Ammon's horn (tissue), 1 donor: ENCODE results near the gene FANK1.

ENCODE experiments used
- DNase-seq: peaks from one replicate; pipeline ENCODE4 v3.0.0-alpha.2; 2016; ENCODE audit warnings: low spot score

The FANK1 gene

DNA sequence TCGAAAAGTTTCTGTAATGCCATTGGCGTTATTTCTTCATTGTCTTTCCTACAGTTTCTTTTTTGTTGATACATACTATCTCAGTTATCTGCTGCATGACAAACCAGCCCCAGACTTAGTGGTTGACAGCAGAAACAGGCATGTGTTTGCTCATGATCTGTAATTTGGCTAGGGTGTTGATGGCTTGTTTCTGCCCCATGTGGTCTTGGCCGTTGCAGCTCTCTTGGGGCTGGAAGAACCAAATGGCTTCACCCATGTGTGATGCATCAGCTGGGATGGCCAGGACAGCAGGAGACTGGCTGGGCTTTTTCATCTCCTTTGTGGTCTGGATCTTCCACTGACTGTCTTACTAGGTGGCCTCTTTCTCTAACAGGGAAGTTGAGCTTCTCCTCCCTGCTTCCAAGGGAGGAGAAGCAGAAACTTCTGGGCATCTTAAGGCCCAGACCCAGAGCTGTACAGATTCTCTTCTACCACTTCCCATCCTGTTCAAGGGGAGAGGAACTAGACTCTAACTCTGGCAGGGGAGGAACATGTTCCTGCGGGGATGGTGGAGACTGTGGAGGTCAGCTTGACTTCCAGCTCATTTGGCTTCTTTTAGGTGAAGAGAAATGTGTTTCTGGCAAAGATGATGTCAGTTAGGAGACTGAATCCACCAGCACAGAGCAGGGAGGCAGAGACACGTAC lies 89.3 kb downstream of the FANK1 start:
- no peak for DNase-seq

DNA sequence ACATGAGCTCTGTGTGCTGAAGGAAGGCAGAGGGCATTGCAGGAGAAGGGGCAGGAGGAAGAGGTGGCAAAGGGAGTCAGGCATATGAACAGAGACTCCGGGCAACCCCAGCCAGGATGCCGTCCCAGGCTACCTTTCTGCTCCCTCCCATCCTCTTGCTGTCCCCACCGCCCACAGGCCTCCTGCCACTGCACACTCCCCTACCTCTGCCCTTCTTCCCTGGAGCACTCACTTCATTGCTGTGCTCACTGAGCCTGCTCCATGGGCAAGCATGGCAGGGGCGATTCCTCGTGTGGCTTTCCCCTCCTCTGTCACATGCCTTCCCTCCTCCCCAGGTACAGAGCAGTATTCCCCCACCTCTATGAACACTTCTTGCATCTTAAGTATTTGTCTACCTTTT lies 93.4 kb downstream of the FANK1 start:
- no peak for DNase-seq

DNA sequence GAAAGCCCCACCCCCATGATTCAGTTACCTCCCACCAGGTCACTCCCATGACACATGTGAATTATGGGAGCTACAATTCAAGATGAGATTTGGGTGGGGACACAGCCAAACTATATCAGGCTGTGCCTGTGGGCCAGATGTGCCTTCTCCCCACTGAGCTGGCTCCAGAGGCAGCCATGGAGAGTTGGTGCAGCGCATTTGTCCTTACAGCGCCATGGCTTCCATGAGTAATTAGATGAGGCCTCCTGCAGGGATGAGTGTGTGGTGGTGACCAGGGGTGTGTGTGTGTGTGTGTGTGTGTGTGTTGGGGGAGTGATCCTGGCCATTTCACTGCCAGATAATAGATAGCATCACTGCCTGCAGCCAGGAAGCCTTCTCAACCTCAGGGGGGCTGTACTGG lies 94.6 kb downstream of the FANK1 start:
- DNase-seq, result no peak

GRCh38 chr10:125991392-125991791 lies 95.0 kb downstream of the FANK1 start:
- DNase-seq, result no peak

DNA sequence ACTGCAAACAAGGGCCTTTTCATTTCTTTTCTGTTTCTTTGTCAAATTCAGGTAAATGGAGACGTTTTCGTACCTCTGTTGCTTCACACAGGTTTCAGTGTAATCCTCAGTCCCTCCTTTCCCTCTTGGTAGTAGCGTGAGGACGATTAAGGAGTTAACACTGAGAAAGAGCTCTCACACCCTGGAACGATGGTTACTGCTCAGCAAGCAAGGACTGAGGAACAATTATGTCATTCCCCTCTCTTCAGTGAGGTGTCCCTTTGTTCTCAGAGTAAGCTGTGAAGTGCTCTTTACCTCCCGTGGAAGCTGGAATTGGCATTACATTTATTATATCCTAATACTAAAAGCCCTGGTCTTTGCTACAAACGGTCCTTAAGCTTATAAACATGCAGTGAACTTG lies 95.9 kb downstream of the FANK1 start:
- no peak for DNase-seq

DNA sequence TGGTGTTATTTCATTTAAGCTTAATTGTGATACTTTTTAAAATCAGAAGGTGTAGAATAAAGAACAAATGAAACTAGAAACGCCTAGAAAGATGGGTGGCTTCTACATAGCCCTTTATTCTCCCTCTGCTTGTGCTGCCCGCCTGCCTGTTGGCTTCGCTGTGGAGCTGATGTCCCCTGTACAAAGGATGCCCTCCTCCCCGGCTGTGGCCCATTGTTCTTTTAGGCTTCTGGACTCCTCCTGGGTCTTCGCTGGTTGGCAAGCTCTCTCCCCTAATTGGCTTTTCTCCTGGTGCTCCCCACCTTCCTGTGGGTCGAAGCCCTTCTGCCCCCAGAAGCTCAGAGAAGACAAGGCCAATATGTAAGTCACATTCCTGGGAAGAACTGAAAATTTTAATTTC lies 98.2 kb downstream of the FANK1 start:
- DNase-seq, result no peak

DNA sequence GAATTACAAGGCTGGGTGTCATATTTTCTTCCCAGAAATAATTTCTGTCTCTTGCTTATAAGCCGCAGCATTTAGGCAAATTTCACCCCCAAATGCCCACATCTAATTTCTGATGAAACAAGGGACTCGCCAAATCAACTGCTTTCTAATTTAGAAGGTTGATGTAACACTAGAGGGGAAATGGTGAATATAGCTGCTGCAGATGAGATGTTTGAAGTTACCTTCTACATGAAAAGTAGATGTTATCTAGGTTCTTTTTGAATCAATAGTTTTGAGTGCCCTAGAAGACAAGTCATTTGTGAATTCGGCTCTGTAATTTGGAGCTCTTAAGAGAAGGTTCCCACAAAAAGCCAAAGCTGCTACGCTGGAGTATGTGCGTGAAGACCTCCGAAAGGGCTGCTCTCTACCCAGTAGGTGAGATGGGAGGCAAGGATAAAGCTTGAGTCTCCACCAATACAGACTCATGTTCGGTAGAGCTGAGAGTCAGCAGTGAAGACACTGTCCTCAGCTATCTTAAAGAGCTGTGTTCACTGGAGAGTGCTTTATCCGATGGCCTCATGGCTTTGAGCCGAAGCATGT lies 99.5 kb downstream of the FANK1 start:
- DNase-seq, result no peak

GRCh38 chr10:125997586-125997985 lies 101.2 kb downstream of the FANK1 start:
- no peak for DNase-seq

DNA sequence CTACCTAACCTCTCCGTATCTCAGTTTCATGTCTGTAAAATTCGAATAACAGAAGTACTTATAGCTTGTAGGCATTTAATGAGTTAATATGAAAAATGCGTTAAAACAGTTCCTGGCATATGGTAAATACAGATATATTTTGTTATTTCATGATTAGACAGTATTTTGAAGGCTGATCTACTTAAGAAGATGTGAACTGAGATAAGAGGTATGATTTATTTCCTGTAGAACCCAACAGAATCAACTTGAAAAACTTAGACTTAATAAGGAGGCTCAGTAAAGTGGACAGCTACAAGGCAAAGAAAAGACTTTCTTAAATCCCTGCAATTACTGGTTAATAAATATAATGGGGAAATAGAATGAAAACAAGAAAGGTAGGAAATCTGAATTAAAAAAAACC lies 103.3 kb downstream of the FANK1 start:
- DNase-seq, result no peak

DNA sequence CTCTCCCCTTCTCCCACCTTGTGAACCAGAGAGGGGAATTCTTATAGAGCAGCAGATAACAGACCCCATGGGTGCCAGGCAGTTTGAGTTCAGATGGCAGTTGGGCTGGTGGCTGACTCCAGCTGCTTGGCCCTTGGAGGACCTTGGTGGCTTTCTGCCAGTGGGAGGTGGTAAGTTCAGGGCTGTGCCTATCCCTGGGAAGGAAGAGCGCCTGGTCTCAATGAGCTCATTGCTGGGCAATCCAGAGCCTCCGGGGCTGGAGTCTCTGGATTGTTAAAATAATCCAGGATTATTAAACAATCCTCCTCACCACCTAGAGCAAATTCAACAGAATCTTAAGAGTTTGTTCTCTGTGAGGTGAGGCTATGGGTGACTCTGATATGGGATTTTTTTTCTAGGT lies 105.2 kb downstream of the FANK1 start:
- no peak for DNase-seq

- no peak for DNase-seq
Observed at GRCh38 chr10:126004752-126005151, 108.4 kb downstream of the FANK1 start.

DNA sequence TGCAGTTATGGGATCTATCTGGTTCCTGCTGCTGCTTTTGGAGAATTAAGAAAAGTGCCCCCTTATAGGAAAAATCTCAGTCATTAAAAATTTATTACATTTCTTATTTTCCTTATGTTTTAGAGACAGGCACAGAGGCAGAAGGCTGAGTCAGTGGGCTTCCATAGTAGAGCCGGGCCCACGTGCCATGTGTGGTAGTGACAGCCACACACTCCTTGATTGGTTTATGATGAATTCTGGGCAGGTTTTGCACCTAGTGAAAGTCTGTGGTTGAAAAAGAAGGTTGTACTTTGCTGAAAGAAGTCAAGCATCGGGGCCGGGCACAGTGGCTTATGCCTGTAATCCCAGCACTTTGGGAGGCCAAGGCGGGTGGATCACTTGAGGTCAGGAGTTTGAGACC lies 109.9 kb downstream of the FANK1 start:
- no peak for DNase-seq

GRCh38 chr10:126006906-126007305 lies 110.5 kb downstream of the FANK1 start:
- no peak for DNase-seq

DNA sequence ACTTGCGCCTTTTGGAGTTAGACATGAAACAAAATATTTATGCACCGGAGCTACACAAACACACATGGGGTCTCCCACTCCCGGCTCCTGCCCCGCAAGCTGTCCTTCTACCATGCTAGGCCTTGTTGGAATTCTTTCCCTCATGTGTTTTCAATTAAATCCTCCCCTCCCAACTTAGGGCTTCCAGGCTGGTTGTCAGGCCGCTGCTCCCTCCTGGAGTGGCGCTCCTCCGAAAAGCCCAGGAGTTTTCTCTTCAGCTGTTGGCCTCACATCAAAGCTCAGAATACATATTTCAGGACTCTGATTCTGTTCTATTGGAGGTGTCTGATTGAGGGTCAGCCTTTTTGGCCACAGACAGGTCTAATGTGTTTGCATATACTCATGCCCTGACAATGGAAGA lies 113.3 kb downstream of the FANK1 start:
- DNase-seq, result no peak

- DNase-seq, result no peak
Observed at GRCh38 chr10:126011995-126012394, 115.6 kb downstream of the FANK1 start.

- DNase-seq, result no peak
Observed at GRCh38 chr10:126012485-126012884, 116.1 kb downstream of the FANK1 start.

DNA sequence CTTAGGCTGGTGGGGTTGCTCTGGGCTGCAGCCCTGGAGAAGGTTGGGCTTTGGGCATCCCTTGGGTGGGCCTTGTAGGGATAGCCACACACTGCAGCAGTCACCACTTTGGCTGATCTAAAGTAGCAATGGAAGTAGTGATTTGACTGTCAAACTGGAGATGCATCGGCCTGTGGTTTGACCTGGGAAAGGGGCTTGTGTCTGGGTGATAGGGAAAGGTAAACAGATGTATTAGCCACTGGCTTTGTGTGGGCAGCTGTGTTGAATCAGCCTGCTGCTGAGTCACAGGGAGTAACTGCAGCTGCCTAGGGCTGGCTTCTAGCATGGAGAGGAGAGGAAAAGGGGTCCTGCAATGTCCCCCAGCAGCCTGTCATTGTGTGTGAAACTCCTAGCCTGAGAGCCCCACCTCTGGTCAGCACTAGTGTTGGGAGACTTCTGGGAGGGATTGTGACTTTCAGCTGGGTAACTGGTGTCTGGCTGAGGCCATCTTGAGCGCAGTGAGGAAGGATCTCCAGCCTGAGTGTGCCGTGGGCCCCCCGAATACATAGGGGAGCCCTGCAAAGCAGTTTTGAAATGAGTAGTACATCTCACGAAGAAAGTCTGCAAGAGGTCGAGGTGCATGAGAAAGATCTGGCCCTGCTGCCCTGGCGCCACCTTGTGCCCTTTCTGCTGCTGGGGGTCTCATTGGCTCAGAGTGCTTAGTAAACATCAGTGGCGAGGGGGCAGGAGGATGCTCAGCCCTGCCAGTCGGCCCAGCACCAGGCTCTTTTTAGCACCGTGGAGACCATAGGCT lies 117.3 kb downstream of the FANK1 start:
- DNase-seq, result no peak

DNA sequence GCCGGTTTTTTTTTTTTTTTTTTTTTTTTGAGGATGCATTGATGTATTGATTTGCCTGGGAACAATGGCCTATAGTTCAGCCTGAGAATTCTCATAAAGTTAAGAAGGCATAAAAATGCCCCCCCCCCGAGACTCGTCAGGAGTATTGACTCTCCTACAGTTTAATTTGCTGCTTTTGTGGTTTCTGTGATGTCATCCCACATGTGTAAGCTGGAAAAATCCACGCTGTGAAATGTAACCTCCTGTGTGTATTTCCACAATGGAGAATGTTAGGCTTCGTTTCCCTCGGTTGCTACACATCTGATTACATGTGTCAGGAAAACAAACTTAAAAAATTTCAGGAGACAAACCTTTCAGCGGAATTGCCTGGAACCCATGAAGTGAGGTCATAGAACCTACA lies 117.9 kb downstream of the FANK1 start:
- no peak for DNase-seq

- DNase-seq, result no peak
Observed at GRCh38 chr10:126015413-126015812, 119.0 kb downstream of the FANK1 start.

DNA sequence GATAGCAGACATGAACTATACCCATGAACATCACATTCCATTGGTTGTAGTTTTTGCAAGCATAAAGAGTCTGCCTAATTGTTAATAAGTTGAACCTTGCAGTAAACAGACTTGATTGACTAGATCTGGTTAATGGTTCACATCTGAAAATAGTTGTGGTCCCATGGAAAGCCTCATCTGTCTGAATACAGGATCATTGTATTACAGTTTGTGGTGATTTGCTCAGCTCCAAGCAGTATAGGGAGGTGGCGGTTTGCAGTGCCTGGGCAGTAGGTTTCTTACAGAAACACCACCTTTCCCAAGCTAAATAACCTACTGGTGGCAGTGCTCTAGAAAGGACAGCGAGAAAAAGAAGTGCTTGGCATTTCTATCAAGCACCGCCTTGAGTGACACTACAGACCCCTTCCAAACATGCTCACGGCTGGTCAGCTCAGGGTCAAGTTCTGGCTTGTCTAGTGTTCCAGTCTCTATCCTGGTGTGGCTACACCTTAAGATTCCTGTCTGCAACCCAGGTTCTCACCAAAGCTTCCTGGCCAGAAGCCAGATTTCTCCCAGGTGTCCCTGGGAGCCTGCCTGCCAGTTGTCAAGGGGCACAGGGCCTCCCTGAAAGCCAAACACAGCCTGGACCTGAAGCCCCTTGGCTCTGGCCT lies 119.9 kb downstream of the FANK1 start:
- DNase-seq, result no peak

DNA sequence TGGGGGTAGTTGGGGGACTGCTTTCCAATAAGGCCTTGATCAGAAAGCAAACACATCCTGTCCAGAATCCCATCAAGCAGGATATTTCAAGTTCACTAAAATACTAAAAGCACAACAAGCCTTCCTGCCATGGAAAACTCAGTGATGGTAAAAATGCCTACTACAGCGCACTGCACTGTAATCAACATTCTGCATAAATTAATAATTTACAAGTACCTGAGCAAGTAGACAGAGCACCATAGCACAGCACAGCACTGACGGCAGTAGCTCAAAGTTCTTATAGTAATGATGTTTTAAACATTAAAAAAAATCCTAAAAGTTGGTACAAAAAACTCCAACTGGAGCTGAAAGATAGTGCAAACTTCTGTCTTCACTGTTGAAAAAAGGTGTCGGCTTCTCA lies 120.5 kb downstream of the FANK1 start:
- no peak for DNase-seq

DNA sequence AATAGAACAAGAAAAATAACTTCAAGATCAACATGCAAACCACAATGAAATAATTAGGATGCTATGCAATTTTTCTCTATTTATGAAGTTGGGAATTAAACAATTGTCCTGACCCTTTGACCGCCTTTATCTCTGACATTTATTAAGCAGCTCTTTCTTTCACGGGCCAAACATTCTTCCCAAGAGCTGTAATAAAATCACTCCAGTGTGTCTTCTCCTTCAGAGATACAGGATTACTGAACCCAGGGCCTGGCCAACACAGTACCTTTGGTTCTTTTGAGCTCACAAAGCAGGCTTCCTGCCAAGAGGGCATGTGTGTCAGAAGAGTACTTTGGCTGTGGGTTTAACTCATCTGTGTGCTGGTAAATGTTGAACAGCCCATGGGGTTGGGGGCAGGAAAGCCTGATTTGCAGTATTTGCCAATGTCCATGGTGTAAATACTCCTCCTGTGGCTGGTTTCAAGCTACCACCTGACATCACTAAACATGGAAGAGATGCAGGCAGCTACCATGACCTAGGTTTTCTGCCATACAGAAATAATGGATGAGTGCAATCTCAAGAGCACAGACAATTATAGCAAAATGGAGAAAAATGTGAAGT lies 121.7 kb downstream of the FANK1 start:
- no peak for DNase-seq
